HEK293 (cell line): Measurements from ENCODE around the gene PTPRN2.

Experiments used
- CTCF ChIA-PET: fragments of 350-600 bp; formaldehyde crosslinking; extraction: SDS; loops from one replicate; lab custom pipeline; 2021; ENCODE audit warnings: antibody characterized with exemption; lab: Yijun Ruan, JAX
- POLR2A ChIA-PET: fragments of 300-600 bp; formaldehyde crosslinking; extraction: SDS; loops from one replicate; lab custom pipeline; 2020; ENCODE audit warnings: antibody characterized with exemption, inconsistent platforms; lab: Yijun Ruan, JAX
- H3K27ac ChIP-seq: fragments of 200-500 bp; sonication (Bioruptor generic); 2 replicates; pipeline ENCODE4 v1.5.1; 2014; ENCODE audit warnings: low read depth, low read length, control low read depth, inconsistent platforms; ENCODE audit errors: extremely low read depth
- H3K36me3 ChIP-seq, 2 experiments: fragments of 200-500 bp in 1 of 2; sonication (Bioruptor generic) in 1 of 2; 1 replicate in 1 of 2; 2 replicates in 1 of 2; pipeline ENCODE4 v1.5.1; 2014 to 2017; ENCODE audit warnings: inconsistent platforms in 2 of 2, low read length in 2 of 2; ENCODE audit not compliant: control insufficient read depth in 2 of 2, insufficient read depth in 1 of 2
- H3K4me1 ChIP-seq: fragments of 200-500 bp; sonication (Bioruptor generic); 2 replicates; pipeline ENCODE4 v1.5.1; 2014; ENCODE audit warnings: mild to moderate bottlenecking, low read length, inconsistent platforms; ENCODE audit not compliant: control insufficient read depth, insufficient read depth
- H3K4me3 ChIP-seq: 2 replicates; pipeline ENCODE4 v1.5.1; 2011; ENCODE audit warnings: low read depth, mild to moderate bottlenecking, control low read depth, low read length, moderate library complexity
- H3K9me3 ChIP-seq: fragments of 200-500 bp; sonication (Bioruptor generic); 2 replicates; pipeline ENCODE4 v1.5.1; 2014; ENCODE audit warnings: low read depth, low read length, inconsistent platforms; ENCODE audit not compliant: control insufficient read depth, insufficient read depth
- AEBP2 ChIP-seq: fragments of 450-650 bp; formaldehyde crosslinking; IDR thresholded peaks from 2 replicates; pipeline ENCODE4 v1.5.1; 2016; ENCODE audit warnings: missing biosample characterization, missing genetic modification characterization, borderline replicate concordance
- FEZF1 ChIP-seq: fragments of 450-650 bp; formaldehyde crosslinking; IDR thresholded peaks from 2 replicates; pipeline ENCODE4 v1.5.1; 2016; ENCODE audit warnings: missing biosample characterization, missing genetic modification characterization
- PBX3 ChIP-seq: sonication (generic); formaldehyde crosslinking; IDR thresholded peaks from 2 replicates; pipeline ENCODE4 v1.8.1; 2022; ENCODE audit warnings: mild to moderate bottlenecking, moderate library complexity, missing genetic modification reagents
- PRDM10 ChIP-seq: fragments of 450-650 bp; formaldehyde crosslinking; IDR thresholded peaks from 2 replicates; pipeline ENCODE4 v1.5.1; 2016; ENCODE audit warnings: missing biosample characterization, missing genetic modification characterization
- SALL2 ChIP-seq: fragments of 450-650 bp; formaldehyde crosslinking; IDR thresholded peaks from 2 replicates; pipeline ENCODE4 v1.5.0; 2017; ENCODE audit warnings: missing biosample characterization, mild to moderate bottlenecking, missing genetic modification characterization, borderline replicate concordance
- ZNF121 ChIP-seq: fragments of 450-650 bp; formaldehyde crosslinking; IDR thresholded peaks from 2 replicates; pipeline ENCODE4 v1.5.1; 2016; ENCODE audit warnings: missing biosample characterization, missing genetic modification characterization
- ZNF2 ChIP-seq: fragments of 450-650 bp; formaldehyde crosslinking; IDR thresholded peaks from 2 replicates; pipeline ENCODE4 v1.5.1; 2016; ENCODE audit warnings: missing biosample characterization, missing genetic modification characterization
- ZNF239 ChIP-seq: fragments of 450-650 bp; formaldehyde crosslinking; IDR thresholded peaks from 2 replicates; pipeline ENCODE4 v1.5.1; 2016; ENCODE audit warnings: missing biosample characterization, missing genetic modification characterization
- ZNF302 ChIP-seq: fragments of 450-650 bp; formaldehyde crosslinking; IDR thresholded peaks from 2 replicates; pipeline ENCODE4 v1.5.1; 2016; ENCODE audit warnings: missing biosample characterization, missing genetic modification characterization, low read depth
- ZNF391 ChIP-seq: fragments of 450-650 bp; formaldehyde crosslinking; IDR thresholded peaks from 2 replicates; pipeline ENCODE4 v1.5.1; 2016; ENCODE audit warnings: low read depth, missing biosample characterization, missing genetic modification characterization, borderline replicate concordance
- ZNF621 ChIP-seq: fragments of 450-650 bp; formaldehyde crosslinking; IDR thresholded peaks from 2 replicates; pipeline ENCODE4 v1.5.1; 2017; ENCODE audit warnings: missing biosample characterization, missing genetic modification characterization
- ZNF664 ChIP-seq: fragments of 450-650 bp; formaldehyde crosslinking; IDR thresholded peaks from 2 replicates; pipeline ENCODE4 v1.5.1; 2016; ENCODE audit warnings: missing biosample characterization, missing genetic modification characterization
- ZNF704 ChIP-seq: fragments of 450-650 bp; formaldehyde crosslinking; IDR thresholded peaks from 2 replicates; pipeline ENCODE4 v1.5.1; 2016; ENCODE audit warnings: missing biosample characterization, missing genetic modification characterization
- ZSCAN16 ChIP-seq: fragments of 450-650 bp; formaldehyde crosslinking; IDR thresholded peaks from 2 replicates; pipeline ENCODE4 v1.5.1; 2016; ENCODE audit warnings: missing biosample characterization, missing genetic modification characterization
- TF ChIP-seq, protein P1 (sequence below): fragments of 450-650 bp; formaldehyde crosslinking; conservative IDR thresholded peaks from 2 replicates; pipeline ENCODE4 v1.5.1; 2016; ENCODE audit warnings: low read depth, missing biosample characterization, missing genetic modification characterization
- TF ChIP-seq, protein P2 (sequence below): fragments of 450-650 bp; formaldehyde crosslinking; IDR thresholded peaks from 2 replicates; pipeline ENCODE4 v1.5.1; 2016; ENCODE audit warnings: missing biosample characterization, missing genetic modification characterization
- TF ChIP-seq, protein P3 (sequence below): fragments of 450-650 bp; formaldehyde crosslinking; IDR thresholded peaks from 2 replicates; pipeline ENCODE4 v1.5.1; 2016; ENCODE audit warnings: missing biosample characterization, missing genetic modification characterization

PTPRN2 gene

DNA sequence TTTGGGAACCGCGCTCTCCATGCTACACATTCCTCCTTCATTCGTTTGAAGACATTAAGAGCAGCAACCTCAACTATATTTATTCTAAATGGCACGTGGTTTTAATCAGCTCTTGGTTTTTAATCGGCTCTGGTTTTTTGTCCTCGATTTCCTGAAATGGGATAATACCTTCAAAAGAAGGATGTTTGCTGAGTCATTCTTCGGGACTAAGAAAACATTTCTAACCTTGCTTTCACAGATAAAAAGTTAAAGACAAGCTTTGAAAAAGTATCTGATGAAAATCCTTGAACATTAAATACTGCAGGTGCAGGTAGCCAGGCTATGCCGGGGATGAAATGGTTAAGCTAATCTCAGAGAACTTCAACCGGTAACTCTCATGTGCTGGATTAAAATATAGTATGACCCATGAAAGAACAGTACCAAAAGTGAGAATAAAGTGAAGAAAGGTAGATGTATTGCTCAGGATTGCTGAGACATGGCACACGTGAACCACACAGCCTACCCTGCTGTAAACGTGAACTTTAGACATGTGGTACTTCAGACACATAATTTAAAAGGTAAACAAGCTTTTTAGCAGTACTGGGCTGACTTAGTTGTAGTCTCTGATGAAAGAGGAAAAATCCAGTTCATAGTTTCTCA is 89.1 kb downstream of the PTPRN2 start:
- ChIA-PET POLR2A (no interaction called here), CTCF (no interaction called here)
- no peaks in the 10 kb centered on the region for H3K4me1 ChIP-seq
- TF ChIP-seq PBX3 (CRISPR knock-in tag) (no peak), ZNF391 (no peak), ZNF239 (tag by site-specific recombination) (no peak), ZNF704 (no peak), FEZF1 (tag by site-specific recombination) (no peak), ZNF621 (tag by site-specific recombination) (no peak), SALL2 (tag by site-specific recombination) (no peak), ZNF121 (tag by site-specific recombination) (no peak), ZSCAN16 (tag by site-specific recombination) (no peak), ZNF302 (tag by site-specific recombination) (no peak), PRDM10 (tag by site-specific recombination) (no peak), AEBP2 (tag by site-specific recombination) (no peak), ZNF2 (no peak), ZNF664 (tag by site-specific recombination) (no peak)
- TF ChIP-seq, protein P1, sequence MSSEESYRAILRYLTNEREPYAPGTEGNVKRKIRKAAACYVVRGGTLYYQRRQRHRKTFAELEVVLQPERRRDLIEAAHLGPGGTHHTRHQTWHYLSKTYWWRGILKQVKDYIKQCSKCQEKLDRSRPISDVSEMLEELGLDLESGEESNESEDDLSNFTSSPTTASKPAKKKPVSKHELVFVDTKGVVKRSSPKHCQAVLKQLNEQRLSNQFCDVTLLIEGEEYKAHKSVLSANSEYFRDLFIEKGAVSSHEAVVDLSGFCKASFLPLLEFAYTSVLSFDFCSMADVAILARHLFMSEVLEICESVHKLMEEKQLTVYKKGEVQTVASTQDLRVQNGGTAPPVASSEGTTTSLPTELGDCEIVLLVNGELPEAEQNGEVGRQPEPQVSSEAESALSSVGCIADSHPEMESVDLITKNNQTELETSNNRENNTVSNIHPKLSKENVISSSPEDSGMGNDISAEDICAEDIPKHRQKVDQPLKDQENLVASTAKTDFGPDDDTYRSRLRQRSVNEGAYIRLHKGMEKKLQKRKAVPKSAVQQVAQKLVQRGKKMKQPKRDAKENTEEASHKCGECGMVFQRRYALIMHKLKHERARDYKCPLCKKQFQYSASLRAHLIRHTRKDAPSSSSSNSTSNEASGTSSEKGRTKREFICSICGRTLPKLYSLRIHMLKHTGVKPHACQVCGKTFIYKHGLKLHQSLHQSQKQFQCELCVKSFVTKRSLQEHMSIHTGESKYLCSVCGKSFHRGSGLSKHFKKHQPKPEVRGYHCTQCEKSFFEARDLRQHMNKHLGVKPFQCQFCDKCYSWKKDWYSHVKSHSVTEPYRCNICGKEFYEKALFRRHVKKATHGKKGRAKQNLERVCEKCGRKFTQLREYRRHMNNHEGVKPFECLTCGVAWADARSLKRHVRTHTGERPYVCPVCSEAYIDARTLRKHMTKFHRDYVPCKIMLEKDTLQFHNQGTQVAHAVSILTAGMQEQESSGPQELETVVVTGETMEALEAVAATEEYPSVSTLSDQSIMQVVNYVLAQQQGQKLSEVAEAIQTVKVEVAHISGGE (tag by site-specific recombination), result no peak
- TF ChIP-seq, protein P2, sequence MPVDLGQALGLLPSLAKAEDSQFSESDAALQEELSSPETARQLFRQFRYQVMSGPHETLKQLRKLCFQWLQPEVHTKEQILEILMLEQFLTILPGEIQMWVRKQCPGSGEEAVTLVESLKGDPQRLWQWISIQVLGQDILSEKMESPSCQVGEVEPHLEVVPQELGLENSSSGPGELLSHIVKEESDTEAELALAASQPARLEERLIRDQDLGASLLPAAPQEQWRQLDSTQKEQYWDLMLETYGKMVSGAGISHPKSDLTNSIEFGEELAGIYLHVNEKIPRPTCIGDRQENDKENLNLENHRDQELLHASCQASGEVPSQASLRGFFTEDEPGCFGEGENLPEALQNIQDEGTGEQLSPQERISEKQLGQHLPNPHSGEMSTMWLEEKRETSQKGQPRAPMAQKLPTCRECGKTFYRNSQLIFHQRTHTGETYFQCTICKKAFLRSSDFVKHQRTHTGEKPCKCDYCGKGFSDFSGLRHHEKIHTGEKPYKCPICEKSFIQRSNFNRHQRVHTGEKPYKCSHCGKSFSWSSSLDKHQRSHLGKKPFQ (tag by site-specific recombination), result no peak
- TF ChIP-seq, protein P3, sequence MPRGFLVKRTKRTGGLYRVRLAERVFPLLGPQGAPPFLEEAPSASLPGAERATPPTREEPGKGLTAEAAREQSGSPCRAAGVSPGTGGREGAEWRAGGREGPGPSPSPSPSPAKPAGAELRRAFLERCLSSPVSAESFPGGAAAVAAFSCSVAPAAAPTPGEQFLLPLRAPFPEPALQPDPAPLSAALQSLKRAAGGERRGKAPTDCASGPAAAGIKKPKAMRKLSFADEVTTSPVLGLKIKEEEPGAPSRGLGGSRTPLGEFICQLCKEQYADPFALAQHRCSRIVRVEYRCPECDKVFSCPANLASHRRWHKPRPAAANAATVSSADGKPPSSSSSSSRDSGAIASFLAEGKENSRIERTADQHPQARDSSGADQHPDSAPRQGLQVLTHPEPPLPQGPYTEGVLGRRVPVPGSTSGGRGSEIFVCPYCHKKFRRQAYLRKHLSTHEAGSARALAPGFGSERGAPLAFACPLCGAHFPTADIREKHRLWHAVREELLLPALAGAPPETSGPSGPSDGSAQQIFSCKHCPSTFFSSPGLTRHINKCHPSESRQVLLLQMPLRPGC (tag by site-specific recombination), result no peak
- H3K9me3 ChIP-seq, result no peaks in the 10 kb centered on the region
- H3K27ac ChIP-seq, result no peak overlapping the region
- no peak overlapping the region for H3K4me3 ChIP-seq
- no peaks in the 10 kb centered on the region for H3K36me3 ChIP-seq
